Neural cell (in vitro differentiated cells): ENCODE data around the gene PRKCQ. TPM values are rescaled to one million over a fixed set of nuclear protein-coding genes. Genes with fewer than 3 reads are reported as not detected.

Experiments
- H2AFZ ChIP-seq: fragments of 200-600, 300-800 bp; sonication (generic), shearing (Covaris generic); 2 replicates; pipeline ENCODE4 v1.6.0; 2014; ENCODE audit warnings: low read depth, mild to moderate bottlenecking, antibody characterized with exemption, low read length, moderate library complexity
- H3F3A ChIP-seq: fragments of 200-600 bp; shearing (Covaris generic); 2 replicates; pipeline ENCODE4 v1.6.1; 2016; ENCODE audit warnings: mild to moderate bottlenecking, moderate library complexity, mixed read lengths, antibody characterized with exemption, low read length; ENCODE audit not compliant: insufficient read depth, poor library complexity, severe bottlenecking
- H3K27ac ChIP-seq: fragments of 200-600, 300-800 bp; sonication (generic), shearing (Covaris generic); 2 replicates; pipeline ENCODE4 v1.5.1; 2014; ENCODE audit warnings: mild to moderate bottlenecking, low read length, moderate library complexity
- H3K27me3 ChIP-seq: fragments of 300-800, 200-600 bp; sonication (generic), shearing (Covaris generic); 2 replicates; pipeline ENCODE4 v1.6.0; 2014; ENCODE audit warnings: mild to moderate bottlenecking, low read depth, low read length, moderate library complexity; ENCODE audit not compliant: insufficient read depth
- H3K36me3 ChIP-seq: fragments of 300-800, 200-600 bp; sonication (generic), shearing (Covaris generic); 2 replicates; pipeline ENCODE4 v1.5.1; 2014; ENCODE audit warnings: mild to moderate bottlenecking, antibody characterized with exemption, low read length, moderate library complexity; ENCODE audit not compliant: insufficient read depth
- H3K4me2 ChIP-seq: fragments of 300-800, 200-600 bp; sonication (generic), shearing (Covaris generic); 2 replicates; pipeline ENCODE4 v1.6.0; 2014; ENCODE audit warnings: mild to moderate bottlenecking, low read length
- H3K4me3 ChIP-seq: fragments of 300-800, 200-600 bp; sonication (generic), shearing (Covaris generic); 2 replicates; pipeline ENCODE4 v1.5.1; 2014; ENCODE audit warnings: mild to moderate bottlenecking, low read length, moderate library complexity
- H3K79me2 ChIP-seq: fragments of 200-600 bp; shearing (Covaris generic); replicated peaks from 2 replicates; pipeline ENCODE4 v1.6.0; 2014; ENCODE audit warnings: mild to moderate bottlenecking, low read length, moderate library complexity; ENCODE audit not compliant: insufficient read depth
- H3K9ac ChIP-seq: fragments of 300-800, 200-600 bp; sonication (generic), shearing (Covaris generic); 2 replicates; pipeline ENCODE4 v1.6.1; 2016; ENCODE audit warnings: mild to moderate bottlenecking, low read length, mixed read lengths
- H3K9me2 ChIP-seq: fragments of 200-600 bp; shearing (Covaris generic); 2 replicates; pipeline ENCODE4 v1.6.1; 2016; ENCODE audit warnings: mild to moderate bottlenecking, low read length, mixed read lengths; ENCODE audit not compliant: insufficient read depth
- H3K9me3 ChIP-seq: fragments of 200-600, 300-800 bp; sonication (generic), shearing (Covaris generic); 2 replicates; pipeline ENCODE4 v1.6.1; 2016; ENCODE audit warnings: mild to moderate bottlenecking, mixed run types, low read length, moderate library complexity, mixed read lengths
- H4K20me1 ChIP-seq: fragments of 200-600 bp; shearing (Covaris generic); 2 replicates; pipeline ENCODE4 v1.6.1; 2016; ENCODE audit warnings: mild to moderate bottlenecking, mixed run types; ENCODE audit not compliant: insufficient read depth
- EP300 ChIP-seq: fragments of 450-650 bp; conservative IDR thresholded peaks from 2 replicates; pipeline ENCODE4 v1.6.1; 2014; ENCODE audit warnings: antibody characterized with exemption, mild to moderate bottlenecking, moderate library complexity; ENCODE audit not compliant: poor library complexity, severe bottlenecking
- EZH2 ChIP-seq: fragments of 200-600, 300-800 bp; shearing (Covaris generic), sonication (generic); IDR thresholded peaks from 2 replicates; pipeline ENCODE4 v1.6.1; 2014; ENCODE audit warnings: antibody characterized with exemption, low read length, borderline replicate concordance, mild to moderate bottlenecking; ENCODE audit not compliant: insufficient read depth, poor library complexity, severe bottlenecking
- MXI1 ChIP-seq: fragments of 450-650 bp; conservative IDR thresholded peaks from 2 replicates; pipeline ENCODE4 v1.6.1; 2014; ENCODE audit warnings: antibody characterized with exemption, mild to moderate bottlenecking; ENCODE audit not compliant: poor library complexity, severe bottlenecking
- POLR2AphosphoS5 ChIP-seq: IDR thresholded peaks from 2 replicates; pipeline ENCODE4 v1.6.1; 2012
- RAD21 ChIP-seq: fragments of 450-650 bp; conservative IDR thresholded peaks from 2 replicates; pipeline ENCODE4 v1.6.1; 2014; ENCODE audit warnings: antibody characterized with exemption, mild to moderate bottlenecking, moderate library complexity
- SMC3 ChIP-seq: fragments of 450-650 bp; conservative IDR thresholded peaks from 2 replicates; pipeline ENCODE4 v1.6.1; 2014; ENCODE audit warnings: antibody characterized with exemption, mild to moderate bottlenecking, moderate library complexity; ENCODE audit not compliant: poor library complexity
- TAF1 ChIP-seq: IDR thresholded peaks from 2 replicates; pipeline ENCODE4 v1.6.1; 2012; ENCODE audit warnings: low read depth
- polyA plus RNA-seq: library from polyadenylated mRNA; depleted of rRNA; stranded (reverse); fragments of >200 nt; gene quantifications from 2 replicates; pipeline ENCODE4 v1.2.3, GENCODE V29; 2014
- TF ChIP-seq, protein P1 (sequence below): fragments of 450-650 bp; IDR thresholded peaks from 2 replicates; pipeline ENCODE4 v1.5.1; 2014; ENCODE audit warnings: antibody characterized with exemption, mild to moderate bottlenecking, moderate library complexity; ENCODE audit not compliant: poor library complexity, severe bottlenecking
- TF ChIP-seq, protein P2 (sequence below): IDR thresholded peaks from 2 replicates; pipeline ENCODE4 v1.6.1; 2012; ENCODE audit warnings: borderline replicate concordance

The PRKCQ gene
- polyA plus RNA-seq, 1 donor from 2014 or later = 0.61 TPM

DNA sequence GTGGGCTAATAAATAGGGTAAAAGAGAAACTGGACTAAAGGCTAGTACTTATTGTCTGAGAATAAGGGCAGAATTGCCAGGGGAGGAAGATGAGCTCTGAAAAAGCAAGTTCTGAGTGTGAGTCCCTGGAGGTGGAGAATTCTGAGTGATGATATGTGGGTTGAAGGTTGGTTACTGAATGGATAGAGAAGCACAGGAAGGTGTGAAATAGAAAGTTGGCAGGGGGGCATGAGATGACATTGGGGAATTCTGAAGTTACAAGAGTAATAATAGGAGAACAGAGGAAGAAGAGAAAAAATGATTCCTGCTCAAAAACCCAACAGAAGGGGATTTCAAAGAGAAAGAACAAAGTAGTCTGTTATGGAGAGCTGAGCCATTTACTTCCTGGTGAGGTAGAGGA lies 76.9 kb downstream of the PRKCQ start:
- H3K4me2 ChIP-seq = no peak overlapping the region
- no peaks in the 10 kb centered on the region for H3F3A ChIP-seq
- no peaks in the 10 kb centered on the region for H3K9me2 ChIP-seq
- H3K4me3 ChIP-seq = no peak overlapping the region
- H3K79me2 ChIP-seq = no peaks in the 10 kb centered on the region
- TF ChIP-seq MXI1 = no peak
- TF ChIP-seq SMC3 = no peak
- no peak for TF ChIP-seq POLR2AphosphoS5
- no peaks in the 10 kb centered on the region for H4K20me1 ChIP-seq
- H3K9ac ChIP-seq = no peak overlapping the region
- H3K36me3 ChIP-seq = no peaks in the 10 kb centered on the region
- H2AFZ ChIP-seq = no peak overlapping the region
- no peak overlapping the region for H3K27ac ChIP-seq
- no peaks in the 10 kb centered on the region for H3K27me3 ChIP-seq
- H3K9me3 ChIP-seq = no peaks in the 10 kb centered on the region

- H3K4me2 ChIP-seq = no peak overlapping the region
- no peak overlapping the region for H3K4me3 ChIP-seq
- no peaks in the 10 kb centered on the region for H3K27me3 ChIP-seq
- H3K27ac ChIP-seq = no peak overlapping the region
- H3K36me3 ChIP-seq = no peaks in the 10 kb centered on the region
- H2AFZ ChIP-seq = no peak overlapping the region
- H3K9me2 ChIP-seq = no peaks in the 10 kb centered on the region
- H3F3A ChIP-seq = no peaks in the 10 kb centered on the region
- no peaks in the 10 kb centered on the region for H3K9me3 ChIP-seq
- H3K9ac ChIP-seq = no peak overlapping the region
- no peaks in the 10 kb centered on the region for H4K20me1 ChIP-seq
- no peaks in the 10 kb centered on the region for H3K79me2 ChIP-seq
- TF ChIP-seq POLR2AphosphoS5 = no peak
Observed at GRCh38 chr10:6501931-6502330, 78.1 kb downstream of the PRKCQ start.

DNA sequence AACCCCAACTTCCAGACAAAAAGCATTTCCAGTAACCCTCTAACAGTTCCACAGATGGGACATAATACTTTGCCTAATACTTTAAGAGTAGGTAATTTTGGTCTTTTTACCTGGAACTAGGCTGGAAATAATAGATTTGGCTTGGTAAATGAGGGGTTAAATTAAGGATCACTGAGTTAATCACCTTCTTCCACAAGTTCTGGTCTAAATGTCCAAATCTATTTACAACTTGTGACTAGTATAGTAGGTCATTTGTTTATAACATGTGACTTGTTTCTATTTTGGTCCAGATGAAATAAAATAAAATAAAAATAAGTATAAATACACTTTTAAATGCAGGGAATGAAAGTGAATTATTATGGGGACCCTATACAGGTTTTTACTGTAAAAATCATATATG lies 80.1 kb downstream of the PRKCQ start:
- Histone ChIP-seq H3K36me3 (no peaks in the 10 kb centered on the region), H3K4me2 (no peak overlapping the region), H2AFZ (no peak overlapping the region), H3K9me2 (no peaks in the 10 kb centered on the region), H3K79me2 (no peaks in the 10 kb centered on the region), H3K27ac (no peak overlapping the region), H3K9ac (no peak overlapping the region), H3K4me3 (no peak overlapping the region), H4K20me1 (no peaks in the 10 kb centered on the region), H3F3A (no peaks in the 10 kb centered on the region), H3K9me3 (no peaks in the 10 kb centered on the region), H3K27me3 (no peaks in the 10 kb centered on the region)
- TF ChIP-seq SMC3 (no peak), EZH2 (no peak), POLR2AphosphoS5 (no peak), EP300 (no peak), RAD21 (no peak), TAF1 (no peak), MXI1 (no peak)
- TF ChIP-seq, protein P1, sequence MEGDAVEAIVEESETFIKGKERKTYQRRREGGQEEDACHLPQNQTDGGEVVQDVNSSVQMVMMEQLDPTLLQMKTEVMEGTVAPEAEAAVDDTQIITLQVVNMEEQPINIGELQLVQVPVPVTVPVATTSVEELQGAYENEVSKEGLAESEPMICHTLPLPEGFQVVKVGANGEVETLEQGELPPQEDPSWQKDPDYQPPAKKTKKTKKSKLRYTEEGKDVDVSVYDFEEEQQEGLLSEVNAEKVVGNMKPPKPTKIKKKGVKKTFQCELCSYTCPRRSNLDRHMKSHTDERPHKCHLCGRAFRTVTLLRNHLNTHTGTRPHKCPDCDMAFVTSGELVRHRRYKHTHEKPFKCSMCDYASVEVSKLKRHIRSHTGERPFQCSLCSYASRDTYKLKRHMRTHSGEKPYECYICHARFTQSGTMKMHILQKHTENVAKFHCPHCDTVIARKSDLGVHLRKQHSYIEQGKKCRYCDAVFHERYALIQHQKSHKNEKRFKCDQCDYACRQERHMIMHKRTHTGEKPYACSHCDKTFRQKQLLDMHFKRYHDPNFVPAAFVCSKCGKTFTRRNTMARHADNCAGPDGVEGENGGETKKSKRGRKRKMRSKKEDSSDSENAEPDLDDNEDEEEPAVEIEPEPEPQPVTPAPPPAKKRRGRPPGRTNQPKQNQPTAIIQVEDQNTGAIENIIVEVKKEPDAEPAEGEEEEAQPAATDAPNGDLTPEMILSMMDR = no peak

GRCh38 chr10:6498771-6499170 lies 81.3 kb downstream of the PRKCQ start:
- H3F3A ChIP-seq = no peaks in the 10 kb centered on the region
- H3K9me2 ChIP-seq = no peaks in the 10 kb centered on the region
- no peaks in the 10 kb centered on the region for H3K36me3 ChIP-seq
- H3K27ac ChIP-seq = no peak overlapping the region
- TF ChIP-seq TAF1 = no peak
- TF ChIP-seq, protein P2, sequence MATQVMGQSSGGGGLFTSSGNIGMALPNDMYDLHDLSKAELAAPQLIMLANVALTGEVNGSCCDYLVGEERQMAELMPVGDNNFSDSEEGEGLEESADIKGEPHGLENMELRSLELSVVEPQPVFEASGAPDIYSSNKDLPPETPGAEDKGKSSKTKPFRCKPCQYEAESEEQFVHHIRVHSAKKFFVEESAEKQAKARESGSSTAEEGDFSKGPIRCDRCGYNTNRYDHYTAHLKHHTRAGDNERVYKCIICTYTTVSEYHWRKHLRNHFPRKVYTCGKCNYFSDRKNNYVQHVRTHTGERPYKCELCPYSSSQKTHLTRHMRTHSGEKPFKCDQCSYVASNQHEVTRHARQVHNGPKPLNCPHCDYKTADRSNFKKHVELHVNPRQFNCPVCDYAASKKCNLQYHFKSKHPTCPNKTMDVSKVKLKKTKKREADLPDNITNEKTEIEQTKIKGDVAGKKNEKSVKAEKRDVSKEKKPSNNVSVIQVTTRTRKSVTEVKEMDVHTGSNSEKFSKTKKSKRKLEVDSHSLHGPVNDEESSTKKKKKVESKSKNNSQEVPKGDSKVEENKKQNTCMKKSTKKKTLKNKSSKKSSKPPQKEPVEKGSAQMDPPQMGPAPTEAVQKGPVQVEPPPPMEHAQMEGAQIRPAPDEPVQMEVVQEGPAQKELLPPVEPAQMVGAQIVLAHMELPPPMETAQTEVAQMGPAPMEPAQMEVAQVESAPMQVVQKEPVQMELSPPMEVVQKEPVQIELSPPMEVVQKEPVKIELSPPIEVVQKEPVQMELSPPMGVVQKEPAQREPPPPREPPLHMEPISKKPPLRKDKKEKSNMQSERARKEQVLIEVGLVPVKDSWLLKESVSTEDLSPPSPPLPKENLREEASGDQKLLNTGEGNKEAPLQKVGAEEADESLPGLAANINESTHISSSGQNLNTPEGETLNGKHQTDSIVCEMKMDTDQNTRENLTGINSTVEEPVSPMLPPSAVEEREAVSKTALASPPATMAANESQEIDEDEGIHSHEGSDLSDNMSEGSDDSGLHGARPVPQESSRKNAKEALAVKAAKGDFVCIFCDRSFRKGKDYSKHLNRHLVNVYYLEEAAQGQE = no peak
- TF ChIP-seq POLR2AphosphoS5 = no peak
- no peak for TF ChIP-seq EZH2
- no peak for TF ChIP-seq EP300
- TF ChIP-seq, protein P1 = no peak
- no peak for TF ChIP-seq MXI1
- TF ChIP-seq RAD21 = no peak
- TF ChIP-seq SMC3 = no peak
- H3K9me3 ChIP-seq = no peaks in the 10 kb centered on the region
- no peaks in the 10 kb centered on the region for H3K79me2 ChIP-seq
- no peaks in the 10 kb centered on the region for H4K20me1 ChIP-seq
- no peak overlapping the region for H2AFZ ChIP-seq
- no peak overlapping the region for H3K4me2 ChIP-seq
- H3K4me3 ChIP-seq = no peak overlapping the region
- H3K27me3 ChIP-seq = no peaks in the 10 kb centered on the region
- H3K9ac ChIP-seq = no peak overlapping the region
